NOMO-1 treated with dmso at 0.1 percent for 144 hours (cell line): ENCODE data around the gene DNAJA2.

ENCODE experiments used
- DNase-seq: peaks from one replicate; lab custom pipeline; 2025; ENCODE audit not compliant: unreplicated experiment; lab: John Stamatoyannopoulos, UW

The DNAJA2 gene

GRCh38 chr16:46929378-46930332 is 43.8 kb downstream of the DNAJA2 start:
- DNase-seq = peak; percentile 44

- no peak for DNase-seq
Measured at GRCh38 chr16:46928811-46929210, 44.7 kb downstream of the DNAJA2 start.

GRCh38 chr16:46927273-46927672 is 46.2 kb downstream of the DNAJA2 start:
- DNase-seq = no peak

DNA sequence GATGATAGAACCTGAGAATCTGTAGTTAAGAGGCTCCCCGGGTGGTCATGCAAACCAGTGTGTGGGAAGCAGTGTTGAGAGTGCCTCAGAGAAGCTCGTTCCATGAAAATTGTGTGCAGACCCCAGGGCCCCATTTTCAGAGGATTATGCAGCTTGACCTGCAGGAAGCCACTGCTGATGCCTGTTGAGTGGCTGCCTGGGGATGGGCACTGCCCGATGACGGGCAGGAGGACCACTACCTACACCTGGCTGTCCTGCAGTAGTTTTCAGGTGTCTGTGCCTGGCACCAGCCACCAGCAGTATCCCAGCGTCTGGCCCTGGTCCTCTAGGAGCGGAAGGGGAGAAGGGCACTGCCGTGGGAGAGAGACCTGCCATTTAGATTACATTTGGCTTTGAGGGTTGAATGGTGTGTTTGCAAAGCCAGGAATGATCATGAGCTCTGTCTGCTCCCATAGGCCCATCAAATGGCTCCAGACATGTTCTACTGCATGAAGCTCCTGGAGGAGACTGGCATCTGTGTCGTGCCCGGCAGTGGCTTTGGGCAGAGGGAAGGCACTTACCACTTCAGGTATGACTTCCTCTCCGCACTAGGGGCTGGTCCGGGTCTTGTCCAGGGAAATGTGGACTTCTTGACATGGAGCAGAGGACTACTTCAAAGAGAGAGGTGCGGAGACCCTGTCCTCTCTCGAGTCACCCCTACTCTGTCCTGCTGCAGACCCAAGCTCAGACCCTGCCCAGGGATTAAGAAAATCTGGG is 46.8 kb downstream of the DNAJA2 start:
- DNase-seq = no peak

DNA sequence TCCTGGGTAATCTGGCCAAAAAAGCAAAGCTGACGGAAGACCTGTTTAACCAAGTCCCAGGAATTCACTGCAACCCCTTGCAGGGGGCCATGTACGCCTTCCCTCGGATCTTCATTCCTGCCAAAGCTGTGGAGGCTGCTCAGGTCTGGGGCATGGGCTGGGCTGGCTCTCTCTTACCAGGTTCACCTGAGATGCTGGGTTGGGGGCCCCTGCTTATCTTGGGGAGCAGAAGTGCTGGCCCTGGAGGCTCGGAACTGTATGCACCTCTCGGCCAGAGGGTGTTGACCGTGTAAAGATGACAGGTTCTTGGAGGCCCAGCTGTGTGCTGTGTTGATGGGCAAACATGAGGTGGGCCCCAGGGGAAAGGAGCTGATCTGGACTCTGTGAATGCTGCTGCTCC is 49.1 kb downstream of the DNAJA2 start:
- DNase-seq = no peak

DNA sequence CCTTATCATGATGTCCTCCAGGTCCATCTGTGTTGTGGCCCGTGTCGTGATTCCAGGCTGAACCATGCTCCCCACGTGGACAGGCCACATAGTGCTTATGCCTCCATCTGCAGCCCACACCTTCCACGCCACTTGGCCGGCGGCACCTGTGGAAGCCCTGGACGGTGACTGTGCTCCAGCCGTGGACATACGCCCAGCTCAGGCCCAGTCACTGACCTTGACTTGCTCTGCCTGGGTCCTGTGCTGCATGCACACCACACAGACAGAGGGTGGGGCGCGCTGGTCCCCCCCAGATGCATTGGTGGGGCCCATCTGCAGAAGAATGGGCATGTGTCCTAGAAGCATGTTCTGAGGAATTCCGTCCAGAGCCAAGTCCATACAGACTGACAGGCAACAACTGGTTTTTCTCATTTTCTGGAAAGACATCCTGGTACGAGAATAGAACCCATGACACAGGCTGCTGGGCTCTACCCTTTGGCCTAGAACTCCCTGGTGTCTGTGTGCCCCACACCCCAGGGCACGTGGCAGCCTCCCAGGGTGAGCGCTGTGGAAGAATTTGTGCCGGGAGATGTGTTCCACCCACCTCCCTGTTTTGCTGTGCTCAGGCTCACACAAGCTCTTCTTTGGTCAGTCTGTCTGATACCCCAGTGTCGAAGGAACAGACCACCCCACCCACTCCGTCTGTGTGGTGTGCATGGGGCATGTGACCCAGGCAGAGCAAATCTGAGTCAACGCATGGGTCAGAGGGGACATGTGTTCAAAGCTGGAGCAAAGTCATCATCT is 49.8 kb downstream of the DNAJA2 start:
- no peak for DNase-seq

GRCh38 chr16:46922239-46922638 is 51.2 kb downstream of the DNAJA2 start:
- no peak for DNase-seq

- no peak for DNase-seq
Measured at GRCh38 chr16:46920402-46921068, 52.9 kb downstream of the DNAJA2 start.

DNA sequence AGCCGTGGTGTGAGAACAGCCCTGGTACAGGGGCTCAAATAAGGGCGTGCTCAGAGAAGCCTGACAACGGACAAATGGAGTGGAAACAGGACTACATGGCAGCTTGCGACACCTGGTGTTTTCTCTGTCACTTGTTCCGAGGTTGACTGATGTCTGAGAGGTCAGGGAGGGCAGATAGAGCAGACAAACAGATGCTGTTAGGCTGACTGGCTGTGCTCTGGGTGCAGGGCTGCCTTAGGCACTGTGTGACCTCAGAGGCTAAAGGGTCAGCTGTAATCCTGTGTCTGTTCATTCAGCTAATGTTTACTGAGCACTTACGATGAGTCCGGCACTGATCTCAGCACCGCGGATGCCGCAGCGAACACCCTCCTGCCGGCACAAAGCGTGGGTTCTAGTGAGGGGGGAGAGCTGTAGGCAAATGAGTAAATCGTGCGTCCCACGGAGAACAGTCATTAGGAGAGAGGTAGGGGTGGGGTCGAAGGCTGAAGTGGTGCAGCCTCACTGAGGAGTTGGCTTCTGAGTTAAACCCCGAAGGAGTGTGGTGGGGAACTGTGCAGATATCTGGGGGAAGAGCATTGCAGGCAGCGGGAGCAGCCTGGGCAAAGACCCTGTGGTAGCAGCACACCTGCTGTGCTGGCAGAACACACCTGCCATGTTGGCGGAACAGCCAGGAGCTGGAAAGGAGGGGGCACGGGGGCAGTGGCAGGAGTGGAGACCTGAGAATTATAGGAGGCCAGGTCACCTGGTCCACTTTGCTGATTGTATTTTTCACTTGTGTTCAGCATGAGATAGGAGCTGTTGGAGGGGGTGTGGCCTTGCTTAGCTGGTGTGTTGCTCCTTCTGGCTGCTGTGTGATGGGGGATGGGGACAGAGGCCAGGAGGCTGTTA is 54.3 kb downstream of the DNAJA2 start:
- DNase-seq = no peak

DNA sequence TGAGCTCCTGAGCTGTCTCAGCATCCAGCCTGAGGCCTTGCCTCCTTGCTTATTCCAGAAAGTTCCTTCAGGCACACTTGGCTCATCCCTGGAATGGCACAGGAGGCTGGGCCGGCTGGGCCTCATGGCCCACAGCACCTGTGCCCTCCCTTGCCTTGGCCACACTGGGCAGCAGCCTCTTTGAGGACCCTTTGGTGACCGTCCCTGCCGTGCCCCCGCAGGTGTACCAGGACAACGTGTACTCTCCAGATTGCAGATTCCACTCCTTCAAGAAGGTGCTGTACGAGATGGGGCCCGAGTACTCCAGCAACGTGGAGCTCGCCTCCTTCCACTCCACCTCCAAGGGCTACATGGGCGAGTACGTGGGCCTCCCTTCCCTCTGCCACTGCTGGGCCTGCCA is 55.1 kb downstream of the DNAJA2 start:
- no peak for DNase-seq

DNA sequence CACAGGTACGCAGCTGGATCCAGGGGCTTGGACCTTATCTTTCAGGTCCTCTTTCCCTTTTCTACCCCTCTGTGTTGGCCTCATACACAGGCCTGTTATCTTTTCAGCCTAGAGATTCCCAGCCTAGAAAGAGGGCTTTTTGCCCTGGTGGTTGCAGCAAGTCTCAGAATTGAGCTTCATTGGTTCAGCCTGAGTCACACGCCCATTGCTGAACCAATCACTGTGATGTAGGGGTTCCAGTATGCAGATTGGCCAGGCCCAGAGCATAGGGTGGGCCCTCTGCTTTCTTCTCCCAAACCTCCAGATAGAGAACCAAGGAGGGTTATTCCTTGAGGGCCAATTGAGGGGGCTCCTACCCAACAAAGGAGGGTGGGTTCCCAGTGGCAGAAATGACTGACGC is 56.5 kb downstream of the DNAJA2 start:
- no peak for DNase-seq

DNA sequence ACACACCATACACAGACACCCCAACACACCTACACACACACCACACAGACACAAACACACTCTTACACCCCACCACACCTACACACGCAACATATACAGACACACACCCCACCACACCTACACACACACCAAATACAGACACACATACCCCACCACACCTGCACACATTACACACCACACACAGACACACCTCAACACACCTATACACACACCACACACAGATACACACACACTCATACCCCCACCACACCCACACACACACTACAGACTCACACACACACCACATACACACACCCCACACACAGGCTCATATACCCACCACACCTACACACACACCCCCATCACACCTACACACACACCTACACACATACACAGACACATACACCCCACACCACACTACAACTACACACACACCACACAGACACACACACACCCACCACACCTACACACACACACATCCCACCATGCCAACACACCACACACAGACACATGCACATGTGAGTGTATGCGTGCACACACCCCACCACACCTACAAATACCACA is 57.9 kb downstream of the DNAJA2 start:
- no peak for DNase-seq

- no peak for DNase-seq
Measured at GRCh38 chr16:46914556-46915201, 58.8 kb downstream of the DNAJA2 start.

DNA sequence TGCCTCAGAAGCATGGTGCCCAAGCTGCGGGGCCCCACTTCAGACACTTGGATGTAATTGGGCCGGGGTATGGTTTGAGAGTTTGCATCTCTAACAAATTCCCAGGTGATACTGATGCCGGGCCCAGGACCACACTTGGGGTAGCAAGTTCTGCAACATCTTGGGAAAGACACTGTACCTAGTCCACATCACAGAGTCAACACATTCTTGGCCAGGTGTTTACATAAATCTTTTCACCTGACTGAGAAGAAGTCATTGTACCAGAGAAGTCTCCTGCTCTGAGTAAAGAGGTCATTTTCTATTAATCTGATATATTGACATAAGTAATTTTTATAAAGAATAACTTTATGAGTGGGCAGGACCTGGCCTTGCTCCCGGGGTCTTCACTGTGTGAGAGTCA is 61.8 kb downstream of the DNAJA2 start:
- no peak for DNase-seq

- DNase-seq = no peak
Measured at GRCh38 chr16:46911038-46911437, 62.4 kb downstream of the DNAJA2 start.

- DNase-seq = no peak
Measured at GRCh38 chr16:46908540-46909372, 64.7 kb downstream of the DNAJA2 start.

DNA sequence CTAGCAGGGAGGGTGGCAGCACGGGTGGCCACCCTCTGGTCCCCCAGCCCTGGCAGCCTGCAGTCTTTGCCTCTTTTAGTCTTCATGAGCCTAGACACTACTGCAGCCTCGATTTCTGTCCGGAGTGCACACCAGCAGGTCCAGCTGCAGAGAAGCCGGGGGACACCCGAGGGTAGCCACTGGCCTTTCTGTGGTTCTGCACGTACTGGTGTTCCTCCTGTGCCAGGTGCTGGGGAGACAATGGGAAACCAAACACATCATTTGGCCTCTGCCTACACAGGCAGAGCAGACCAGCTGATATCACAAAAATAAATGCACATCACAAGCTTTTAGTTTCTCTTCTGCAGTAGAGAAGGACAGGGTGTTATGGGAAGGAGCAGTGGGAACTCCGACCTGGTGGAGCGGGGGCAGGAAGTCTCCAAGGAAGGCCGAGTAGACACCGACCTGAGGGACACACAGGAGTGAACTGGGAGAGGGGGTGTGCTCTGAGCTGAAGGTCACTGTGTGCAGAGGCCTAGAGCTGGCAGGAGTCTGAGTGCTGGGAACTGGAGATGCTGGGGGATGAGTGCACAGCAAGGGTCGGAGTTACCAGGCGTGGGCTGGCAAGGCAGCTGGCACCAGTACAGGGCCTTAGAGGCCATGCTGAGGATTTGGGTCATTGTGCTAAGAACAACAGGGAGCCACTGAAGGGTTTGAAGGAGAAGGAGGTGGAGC is 66.3 kb downstream of the DNAJA2 start:
- no peak for DNase-seq
